ENCODE results near the gene SLC39A11.

DNA sequence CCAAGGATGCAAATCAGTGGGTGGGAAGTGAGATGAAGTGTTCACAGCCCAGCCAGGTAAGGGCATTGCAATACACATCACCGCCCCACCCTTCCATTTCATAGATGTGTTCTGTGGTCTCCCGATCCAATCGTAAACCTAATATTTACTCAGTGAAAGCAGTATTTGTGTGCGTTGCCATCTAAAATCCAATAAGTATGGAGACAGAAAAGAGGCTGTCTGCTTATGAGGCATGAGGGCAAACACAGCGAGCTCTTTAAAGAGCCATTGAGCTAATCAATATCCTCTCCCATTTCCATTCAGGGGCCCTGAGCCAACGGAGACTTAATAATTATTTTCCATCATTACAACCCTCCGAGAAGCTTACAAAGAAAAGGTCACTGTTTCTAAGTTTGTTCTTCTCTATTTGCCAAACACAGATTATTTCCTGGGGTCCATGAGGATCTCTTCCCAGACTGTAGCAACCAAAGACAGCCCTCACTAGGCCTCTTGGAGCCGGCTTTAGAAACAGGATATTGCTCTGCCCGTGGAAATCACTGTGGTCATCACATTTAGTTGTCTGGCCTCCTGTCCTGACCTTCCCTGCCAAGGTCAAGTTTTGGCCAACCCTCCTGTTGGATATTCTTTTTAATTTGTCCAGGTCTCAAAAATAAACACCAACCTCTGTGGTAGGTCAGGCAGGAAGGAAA is 120.1 kb downstream of the SLC39A11 start:
- TF ChIP-seq, protein P1, sequence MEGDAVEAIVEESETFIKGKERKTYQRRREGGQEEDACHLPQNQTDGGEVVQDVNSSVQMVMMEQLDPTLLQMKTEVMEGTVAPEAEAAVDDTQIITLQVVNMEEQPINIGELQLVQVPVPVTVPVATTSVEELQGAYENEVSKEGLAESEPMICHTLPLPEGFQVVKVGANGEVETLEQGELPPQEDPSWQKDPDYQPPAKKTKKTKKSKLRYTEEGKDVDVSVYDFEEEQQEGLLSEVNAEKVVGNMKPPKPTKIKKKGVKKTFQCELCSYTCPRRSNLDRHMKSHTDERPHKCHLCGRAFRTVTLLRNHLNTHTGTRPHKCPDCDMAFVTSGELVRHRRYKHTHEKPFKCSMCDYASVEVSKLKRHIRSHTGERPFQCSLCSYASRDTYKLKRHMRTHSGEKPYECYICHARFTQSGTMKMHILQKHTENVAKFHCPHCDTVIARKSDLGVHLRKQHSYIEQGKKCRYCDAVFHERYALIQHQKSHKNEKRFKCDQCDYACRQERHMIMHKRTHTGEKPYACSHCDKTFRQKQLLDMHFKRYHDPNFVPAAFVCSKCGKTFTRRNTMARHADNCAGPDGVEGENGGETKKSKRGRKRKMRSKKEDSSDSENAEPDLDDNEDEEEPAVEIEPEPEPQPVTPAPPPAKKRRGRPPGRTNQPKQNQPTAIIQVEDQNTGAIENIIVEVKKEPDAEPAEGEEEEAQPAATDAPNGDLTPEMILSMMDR (IDR thresholded peaks at IDR 0.05): no peak
- TF ChIP-seq POLR2AphosphoS5 (IDR thresholded peaks at IDR 0.05; ENCODE audit: low read depth, low read length) (no peak), TCF7L2 (IDR thresholded peaks at IDR 0.05; ENCODE audit: low read depth, low read length) (no peak), SIN3A (IDR thresholded peaks at IDR 0.05; ENCODE audit: borderline replicate concordance, insufficient read depth, low read depth, low read length) (no peak)

Data from Panc1 (cell line).